Measurements from ENCODE around the gene SYT11. TPM values are rescaled to one million over a fixed set of nuclear protein-coding genes. Genes with fewer than 3 reads are reported as not detected.

Gene SYT11
- total RNA-seq, 1 experiment from 2014 or later: 1.0 TPM

DNA sequence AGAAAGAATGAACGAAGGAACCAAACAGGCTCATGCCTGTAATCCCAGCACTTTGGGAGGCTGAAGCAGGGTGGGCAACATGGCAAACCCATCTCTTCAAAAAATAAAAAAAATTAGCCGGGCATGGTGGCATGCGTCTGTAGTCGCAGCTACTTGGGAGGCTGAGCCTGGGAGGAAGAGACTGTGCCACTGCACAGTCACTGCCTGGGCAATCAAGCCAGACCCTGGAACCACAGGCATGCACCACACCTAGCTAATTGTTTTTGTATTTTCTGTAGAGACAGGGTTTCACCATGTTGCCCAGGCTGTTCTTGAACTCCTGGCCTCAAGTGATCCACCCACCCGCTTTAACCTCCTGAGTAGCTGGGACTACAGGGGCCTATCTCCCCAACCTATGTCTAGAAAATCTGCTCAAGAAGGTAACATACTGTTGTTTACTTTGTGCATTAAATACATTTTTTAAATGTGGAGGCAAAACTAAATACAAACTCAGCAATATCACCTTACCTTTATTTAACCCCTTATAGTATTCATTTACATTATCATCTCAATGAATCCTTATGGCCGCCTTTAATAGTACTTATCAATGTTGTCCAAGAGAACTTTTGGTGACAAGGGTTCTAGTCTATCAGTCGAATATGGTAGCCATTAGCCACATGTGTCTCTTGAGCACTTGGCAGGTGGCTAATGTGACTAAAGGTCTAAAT lies 72.1 kb downstream of the SYT11 start:
- Mint-ChIP-seq H3K36me3 (ENCODE audit: insufficient read depth, unreplicated experiment) (no peaks in the 10 kb centered on the region), H3K9me3 (ENCODE audit: low read depth, unreplicated experiment) (no peaks in the 10 kb centered on the region), H3K4me1 (ENCODE audit: low read depth, unreplicated experiment) (peaks cover 25% of the 10 kb centered on the region), H3K27ac (ENCODE audit: unreplicated experiment) (peak overlapping the region; percentile 13), H3K27me3 (ENCODE audit: unreplicated experiment) (no peaks in the 10 kb centered on the region), H3K4me3 (ENCODE audit: low read depth, unreplicated experiment) (no peak overlapping the region)
- peak; percentile 60 for DNase-seq
- CTCF ChIA-PET: interaction anchor here (0.7 to 1.6 kb wide), 5 partner anchors 9 to 100 kb away, joined by 3 to 5 read pairs (median 4); no protein-coding TSS in a partner anchor
- intact Hi-C loops (cut with micrococcal nuclease; ENCODE audit: unreplicated experiment): no loop called here
- TF ChIP-seq CTCF (IDR thresholded peaks at IDR 0.05; ENCODE audit: unreplicated experiment): no peak
- no TSS peak for BruUV-seq (replicated peaks)

DNA sequence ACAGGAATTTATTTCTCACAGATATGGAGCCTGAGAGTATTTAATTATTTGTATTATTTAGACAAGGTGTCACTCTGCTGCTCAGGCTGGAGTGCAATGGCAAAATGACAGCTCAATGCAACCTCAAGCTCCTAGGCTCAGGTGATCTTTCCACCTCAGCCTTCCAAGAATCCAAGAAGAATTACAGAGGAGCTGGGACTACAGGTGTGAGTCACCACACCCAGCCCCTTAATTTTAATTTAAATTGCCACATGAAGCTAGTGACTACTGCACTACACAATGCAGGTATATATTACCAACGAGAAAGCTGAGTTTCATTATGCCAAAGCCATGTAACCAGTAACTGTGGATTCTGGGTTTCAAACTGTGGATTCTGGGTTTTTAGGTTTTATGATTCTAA lies 72.7 kb downstream of the SYT11 start:
- BruUV-seq (replicated peaks): no TSS peak
- DNase-seq: no peak
- H3K27me3 Mint-ChIP-seq (ENCODE audit: unreplicated experiment): no peaks in the 10 kb centered on the region
- no peak overlapping the region for H3K4me3 Mint-ChIP-seq (ENCODE audit: low read depth, unreplicated experiment)
- intact Hi-C loops (cut with micrococcal nuclease; ENCODE audit: unreplicated experiment): no loop called here
- no peaks in the 10 kb centered on the region for H3K9me3 Mint-ChIP-seq (ENCODE audit: low read depth, unreplicated experiment)
- CTCF ChIA-PET: interaction anchor here (0.9 to 1.6 kb wide), 4 partner anchors 8 to 73 kb away, joined by 4 read pairs; partner anchors contain the start of gene SYT11
- no peak for TF ChIP-seq CTCF (IDR thresholded peaks at IDR 0.05; ENCODE audit: unreplicated experiment)
- H3K27ac Mint-ChIP-seq (ENCODE audit: unreplicated experiment): no peak overlapping the region
- peaks cover 25% of the 10 kb centered on the region for H3K4me1 Mint-ChIP-seq (ENCODE audit: low read depth, unreplicated experiment)
- H3K36me3 Mint-ChIP-seq (ENCODE audit: insufficient read depth, unreplicated experiment): no peaks in the 10 kb centered on the region

- no peaks in the 10 kb centered on the region for H3K27me3 Mint-ChIP-seq (ENCODE audit: unreplicated experiment)
- TF ChIP-seq CTCF (IDR thresholded peaks at IDR 0.05; ENCODE audit: unreplicated experiment): no peak
- no peaks in the 10 kb centered on the region for H3K36me3 Mint-ChIP-seq (ENCODE audit: insufficient read depth, unreplicated experiment)
- no TSS peak for BruUV-seq (replicated peaks)
- no peak overlapping the region for H3K4me3 Mint-ChIP-seq (ENCODE audit: low read depth, unreplicated experiment)
- CTCF ChIA-PET: interaction anchor here (0.9 to 1.6 kb wide), 4 partner anchors 8 to 73 kb away, joined by 4 read pairs; partner anchors contain the start of gene SYT11
- H3K9me3 Mint-ChIP-seq (ENCODE audit: low read depth, unreplicated experiment): no peaks in the 10 kb centered on the region
- no peak overlapping the region for H3K27ac Mint-ChIP-seq (ENCODE audit: unreplicated experiment)
- intact Hi-C loops (cut with micrococcal nuclease; ENCODE audit: unreplicated experiment): no loop called here
- H3K4me1 Mint-ChIP-seq (ENCODE audit: low read depth, unreplicated experiment): peaks cover 25% of the 10 kb centered on the region
- DNase-seq: no peak
Measured at GRCh38 chr1:155932487-155932886, 73.1 kb downstream of the SYT11 start.

DNA sequence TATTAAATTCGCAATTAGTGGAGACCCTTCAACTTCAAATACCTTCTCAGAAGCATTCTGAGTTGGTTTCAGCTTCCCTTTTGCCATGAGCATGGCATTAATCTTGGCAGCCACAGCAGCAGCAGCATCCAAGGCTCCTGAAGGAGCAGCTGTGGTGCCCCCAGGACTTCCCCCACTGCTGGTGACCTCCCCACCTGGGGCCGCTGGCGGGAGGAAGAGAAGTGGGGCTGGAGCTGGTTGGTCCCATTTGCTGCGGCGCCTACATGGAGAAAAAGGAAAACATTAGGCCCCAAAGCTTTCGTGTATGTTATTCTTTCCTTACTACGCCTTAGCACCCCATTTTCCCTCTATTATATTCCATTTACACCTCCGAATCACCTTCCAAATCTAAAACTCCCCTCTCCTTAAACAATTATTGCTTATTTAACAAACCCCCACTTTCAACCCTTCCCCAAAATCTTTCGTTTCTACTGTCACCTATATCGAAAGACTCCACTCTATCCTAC lies 74.3 kb downstream of the SYT11 start:
- H3K4me1 Mint-ChIP-seq (ENCODE audit: low read depth, unreplicated experiment): peaks cover 25% of the 10 kb centered on the region

More for the DNA sequence above, 74.3 kb downstream of the SYT11 start:
- intact Hi-C loops (cut with micrococcal nuclease; ENCODE audit: unreplicated experiment): no loop called here
- Mint-ChIP-seq H3K9me3 (ENCODE audit: low read depth, unreplicated experiment) (no peaks in the 10 kb centered on the region), H3K36me3 (ENCODE audit: insufficient read depth, unreplicated experiment) (no peaks in the 10 kb centered on the region), H3K4me3 (ENCODE audit: low read depth, unreplicated experiment) (no peak overlapping the region), H3K27ac (ENCODE audit: unreplicated experiment) (no peak overlapping the region), H3K27me3 (ENCODE audit: unreplicated experiment) (no peaks in the 10 kb centered on the region)
- no peak for DNase-seq
- BruUV-seq (replicated peaks): no TSS peak
- CTCF ChIA-PET: interaction anchor here (0.6 to 0.9 kb wide), 2 partner anchors 34 to 41 kb away, joined by 3 read pairs; no protein-coding TSS in a partner anchor
- TF ChIP-seq CTCF (IDR thresholded peaks at IDR 0.05; ENCODE audit: unreplicated experiment): no peak

All from Calu3 (cell line).